Uterus (tissue), 4 donors: ENCODE measurements around the gene PLXNA3. TPM values are rescaled to one million over a fixed set of nuclear protein-coding genes. Genes with fewer than 3 reads are reported as not detected.

Experiments
- DNase-seq, 2 donors: peaks; one replicate each; pipeline ENCODE4 v3.0.0-alpha.2; 2019 to 2020
- H3K27ac ChIP-seq, 2 donors: fragments of 200-600 bp; sonication (generic); 1 replicate in 1 of 2; 2 replicates in 1 of 2; pipeline ENCODE4 v1.5.1; 2016 to 2018
- H3K27me3 ChIP-seq, 2 donors: fragments of 200-600 bp; sonication (generic); one replicate each; pipeline ENCODE4 v1.5.1; 2018 to 2019; ENCODE audit warnings: control low read depth in 1 of 2
- H3K36me3 ChIP-seq, 2 donors: fragments of 200-600 bp; sonication (generic); one replicate each; pipeline ENCODE4 v1.5.1; 2019; ENCODE audit warnings: control low read depth in 1 of 2
- H3K4me1 ChIP-seq, 2 donors: fragments of 200-600 bp; sonication (generic); one replicate each; pipeline ENCODE4 v1.5.1; 2018 to 2019; ENCODE audit warnings: control low read depth in 1 of 2
- H3K4me3 ChIP-seq, 2 donors: fragments of 200-600 bp; sonication (generic); 1 replicate in 1 of 2; 2 replicates in 1 of 2; pipeline ENCODE4 v1.5.1; 2018 to 2019; ENCODE audit warnings: mild to moderate bottlenecking in 1 of 2
- H3K9me3 ChIP-seq, 2 donors: fragments of 200-600 bp; sonication (generic); one replicate each; pipeline ENCODE4 v1.5.1; 2019; ENCODE audit warnings: control low read depth in 1 of 2
- CTCF ChIP-seq, 4 experiments: fragments of 200-600 bp in 2 of 4; fragments of 450-650 bp in 2 of 4; sonication (generic) in 2 of 4; IDR thresholded peaks; one replicate each; pipeline ENCODE4 v1.5.1; 2016 to 2019; ENCODE audit warnings: antibody characterized with exemption in 4 of 4, mild to moderate bottlenecking in 2 of 4, moderate library complexity in 1 of 4
- POLR2A ChIP-seq, 2 donors: fragments of 450-650 bp; IDR thresholded peaks; one replicate each; pipeline ENCODE4 v1.6.1; 2016; ENCODE audit warnings: antibody characterized with exemption in 2 of 2, mild to moderate bottlenecking in 1 of 2, moderate library complexity in 1 of 2
- intact Hi-C: fragments of 100-400 bp; cut with DNase I; formaldehyde crosslinking; loops from one replicate; pipeline ENCODE4 v1.15.1; 2023; ENCODE audit warnings: low total_unique reads
- total RNA-seq, 4 donors: library from RNA; depleted of rRNA in 3 of 4; stranded (reverse); fragments of >200 nt in 3 of 4; gene quantifications; one replicate each; pipeline versions ENCODE4 v1.1.0 to v1.2.4, GENCODE V29; 2014 to 2023
- donor health status: DM: yes; HTN: yes; CAD: no.

PLXNA3 gene
- total RNA-seq, 4 donors from 2014 or later: 2.1 to 102 (median 8.6) TPM

GRCh38 chrX:154420402-154420756, 37.7 kb upstream of the PLXNA3 start:
- DNase-seq: no peak
- no peaks in the 10 kb centered on the region for H3K4me1 ChIP-seq
- no peak for TF ChIP-seq POLR2A (IDR thresholded peaks at IDR 0.05)
- no peak for TF ChIP-seq CTCF (IDR thresholded peaks at IDR 0.05)
- H3K9me3 ChIP-seq: no peaks in the 10 kb centered on the region
- H3K27ac ChIP-seq: no peak overlapping the region
- no peaks in the 10 kb centered on the region for H3K36me3 ChIP-seq
- no peaks in the 10 kb centered on the region for H3K27me3 ChIP-seq
- H3K4me3 ChIP-seq: no peak overlapping the region
- intact Hi-C loops: no loop called here

GRCh38 chrX:154426916-154427770, 30.9 kb upstream of the PLXNA3 start:
- Histone ChIP-seq H3K9me3 (no peaks in the 10 kb centered on the region), H3K27me3 (no peaks in the 10 kb centered on the region), H3K27ac (no peak overlapping the region), H3K4me1 (no peaks in the 10 kb centered on the region), H3K4me3 (no peak overlapping the region), H3K36me3 (no peaks in the 10 kb centered on the region)
- TF ChIP-seq POLR2A (IDR thresholded peaks at IDR 0.05) (no peak), CTCF (IDR thresholded peaks at IDR 0.05) (no peak)
- intact Hi-C loops: no loop called here
- DNase-seq: no peak

GRCh38 chrX:154428176-154429171, 29.6 kb upstream of the PLXNA3 start, which contains the start of gene ATP6AP1:
Gene ATP6AP1 (plus strand): TSS chrX:154428677. CDS start chrX:154428693, 16 bp downstream.
- intact Hi-C loops: no loop called here
- peak within 1 kb of the TSS; percentile 50 to 79 for H3K27ac ChIP-seq

GRCh38 chrX:154429711-154430110, 28.4 kb upstream of the PLXNA3 start:
- no peaks in the 10 kb centered on the region for H3K36me3 ChIP-seq
- no peaks in the 10 kb centered on the region for H3K9me3 ChIP-seq
- no peak overlapping the region for H3K4me3 ChIP-seq
- intact Hi-C loops: no loop called here
- no peaks in the 10 kb centered on the region for H3K4me1 ChIP-seq
- DNase-seq: no peak
- no peaks in the 10 kb centered on the region for H3K27me3 ChIP-seq
- H3K27ac ChIP-seq: no peak overlapping the region
- no peak for TF ChIP-seq POLR2A (IDR thresholded peaks at IDR 0.05)
- no peak for TF ChIP-seq CTCF (IDR thresholded peaks at IDR 0.05)

More at GRCh38 chrX:154428176-154429171, 29.6 kb upstream of the PLXNA3 start, which contains the start of gene ATP6AP1:
- DNase-seq: peak; percentile 91 to 93
- Histone ChIP-seq H3K36me3 (no peaks in the 10 kb centered on the region), H3K9me3 (no peaks in the 10 kb centered on the region), H3K4me3 (peak within 1 kb of the TSS; percentile 22 to 51), H3K4me1 (no peaks in the 10 kb centered on the region), H3K27me3 (no peaks in the 10 kb centered on the region)
- TF ChIP-seq POLR2A (IDR thresholded peaks at IDR 0.05): peak; percentile 66 to 77
- no peak for TF ChIP-seq CTCF (IDR thresholded peaks at IDR 0.05)
